GF-D8 (cell line): ENCODE measurements around the gene ANKH.
A peak's percentile ranks its signal among the peaks of the same experiment; 100 is the strongest.

Source experiments
- DNase-seq: peaks from one replicate; lab custom pipeline; 2025; lab: John Stamatoyannopoulos, UW

The ANKH gene

DNA sequence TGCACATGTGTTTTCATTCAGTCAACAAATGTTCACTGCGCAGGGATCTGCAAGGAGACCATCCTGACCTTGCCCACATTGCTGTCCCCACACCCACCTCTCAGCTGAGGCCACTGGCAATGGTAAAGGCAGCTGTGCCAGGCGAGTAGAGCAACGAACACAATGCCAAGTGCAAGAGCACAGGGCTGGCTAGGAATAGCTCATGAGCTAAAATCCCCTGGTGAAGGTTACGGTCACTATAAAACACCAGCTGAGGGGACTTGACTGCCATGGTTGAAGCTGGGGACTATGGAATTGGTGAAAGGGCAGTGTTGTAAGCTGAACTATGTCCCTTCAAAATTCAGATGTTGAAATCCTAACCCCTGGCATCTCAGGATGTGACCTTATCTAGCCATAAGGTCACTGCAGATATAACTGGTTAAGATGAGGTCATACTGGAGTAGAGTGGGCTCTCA, 111.0 kb downstream of the ANKH start:
- no peak for DNase-seq

DNA sequence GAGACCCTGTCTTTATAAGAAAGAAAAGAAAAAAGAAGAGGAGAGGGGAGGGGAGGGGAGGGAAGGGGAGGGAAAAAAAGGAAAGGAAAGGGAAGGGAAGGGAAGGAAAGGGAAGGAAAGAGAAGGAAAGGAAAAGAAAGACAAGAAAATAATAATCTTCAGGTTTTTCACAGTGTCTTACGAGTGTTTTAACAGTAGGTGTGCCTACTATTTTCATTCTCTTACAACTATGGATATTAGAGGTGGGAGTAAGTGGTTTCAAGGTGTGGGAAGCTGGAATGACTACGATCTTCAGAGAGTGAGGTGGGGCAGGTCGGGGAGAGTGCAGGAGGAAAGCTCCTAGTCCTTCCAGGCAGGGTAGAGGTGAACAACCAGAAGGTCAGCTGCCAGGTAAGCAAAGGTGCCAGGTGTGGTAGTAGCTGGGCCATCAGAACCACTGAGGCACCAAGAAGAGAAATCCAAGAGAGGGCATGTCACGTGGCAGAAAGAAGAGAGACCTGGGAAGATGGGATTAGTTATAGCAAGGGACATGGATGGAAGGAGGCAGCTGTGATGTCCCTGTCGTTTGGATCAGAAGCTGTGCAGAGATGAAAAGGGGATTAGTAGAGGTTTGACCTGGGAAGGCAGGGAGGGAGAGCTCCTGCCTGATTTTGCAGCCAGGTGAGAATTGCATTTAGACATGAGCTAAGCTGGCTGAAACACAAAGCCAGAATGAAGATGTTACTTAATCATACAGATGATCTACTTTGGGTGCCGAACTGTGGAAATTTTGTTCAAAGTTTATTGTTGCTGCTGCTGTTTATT, 111.6 kb downstream of the ANKH start:
- no peak for DNase-seq

DNA sequence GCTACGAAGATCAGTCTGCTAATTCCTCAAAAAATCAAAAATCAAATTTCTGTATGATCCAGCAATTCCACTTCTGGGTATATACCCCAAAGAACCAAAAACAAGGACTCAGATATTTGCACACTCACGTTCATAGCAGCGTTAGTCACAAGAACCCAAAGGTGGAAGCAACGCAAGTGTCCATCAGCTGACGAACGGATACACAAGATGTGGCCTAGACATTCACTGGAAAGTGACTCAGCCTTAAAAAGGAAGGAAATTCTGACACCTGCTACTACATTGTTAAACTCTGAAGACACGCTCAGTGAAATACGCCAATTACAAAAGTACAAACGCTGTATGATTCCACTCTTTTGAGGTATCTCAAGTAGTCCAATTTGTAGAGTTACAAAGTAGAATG, 113.7 kb downstream of the ANKH start:
- peak; percentile 80 for DNase-seq

DNA sequence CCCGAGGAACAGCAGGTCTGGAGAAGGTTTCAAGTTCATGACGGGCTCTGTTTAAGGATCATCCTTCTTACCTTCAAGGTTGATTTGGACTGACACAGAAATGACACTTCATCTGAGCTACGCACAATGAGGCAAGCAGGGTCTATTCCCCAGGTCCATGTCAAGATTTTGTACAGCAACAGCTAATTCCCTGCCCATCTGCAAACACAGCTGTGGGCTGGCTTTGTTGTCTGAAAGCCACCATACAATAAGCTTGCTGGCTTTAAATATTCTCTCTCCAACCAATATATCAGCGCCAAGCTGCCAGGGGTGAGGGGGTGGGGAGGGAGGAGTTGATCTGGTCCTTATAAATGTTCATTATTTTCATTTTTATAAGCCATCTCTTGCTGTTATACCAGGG, 115.1 kb downstream of the ANKH start:
- no peak for DNase-seq

DNA sequence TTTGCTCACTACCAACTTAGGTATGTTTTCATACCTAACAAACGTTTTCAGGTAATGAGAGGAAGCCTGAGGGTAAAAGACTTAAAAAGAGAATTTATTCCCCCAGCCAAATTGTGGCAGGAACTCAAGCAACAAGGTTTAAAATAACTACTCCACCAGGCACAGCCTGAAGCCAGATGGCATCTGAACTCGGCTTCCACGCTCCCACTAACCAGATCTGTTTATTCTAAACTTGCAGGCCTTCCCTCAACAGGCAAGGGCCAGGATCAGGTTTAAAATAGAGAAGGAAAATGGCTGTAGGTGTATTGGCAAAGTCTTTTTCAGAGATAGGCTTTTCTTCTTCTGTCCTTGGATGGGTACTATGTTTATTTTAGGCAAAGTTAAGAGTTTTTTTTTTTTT, 117.6 kb downstream of the ANKH start:
- DNase-seq = no peak

DNA sequence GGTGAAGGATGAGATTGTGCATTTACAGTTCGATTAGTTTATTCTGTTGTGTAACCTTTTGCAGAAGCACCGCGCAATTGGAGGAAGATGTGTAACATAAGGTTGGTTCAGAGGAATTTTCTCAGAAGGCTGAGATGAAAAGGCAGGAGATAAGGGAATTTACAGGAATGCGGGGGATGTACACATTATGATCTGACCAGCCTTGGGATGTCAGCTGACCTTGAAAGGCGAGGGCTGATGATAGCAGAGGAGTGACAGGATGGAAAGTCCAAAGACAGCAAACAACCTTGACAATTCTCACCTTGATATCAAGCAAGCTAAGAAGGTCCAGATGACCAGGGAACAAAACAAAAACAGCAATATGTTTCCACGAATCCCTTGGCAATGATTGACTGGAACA, 118.3 kb downstream of the ANKH start:
- DNase-seq = no peak

DNA sequence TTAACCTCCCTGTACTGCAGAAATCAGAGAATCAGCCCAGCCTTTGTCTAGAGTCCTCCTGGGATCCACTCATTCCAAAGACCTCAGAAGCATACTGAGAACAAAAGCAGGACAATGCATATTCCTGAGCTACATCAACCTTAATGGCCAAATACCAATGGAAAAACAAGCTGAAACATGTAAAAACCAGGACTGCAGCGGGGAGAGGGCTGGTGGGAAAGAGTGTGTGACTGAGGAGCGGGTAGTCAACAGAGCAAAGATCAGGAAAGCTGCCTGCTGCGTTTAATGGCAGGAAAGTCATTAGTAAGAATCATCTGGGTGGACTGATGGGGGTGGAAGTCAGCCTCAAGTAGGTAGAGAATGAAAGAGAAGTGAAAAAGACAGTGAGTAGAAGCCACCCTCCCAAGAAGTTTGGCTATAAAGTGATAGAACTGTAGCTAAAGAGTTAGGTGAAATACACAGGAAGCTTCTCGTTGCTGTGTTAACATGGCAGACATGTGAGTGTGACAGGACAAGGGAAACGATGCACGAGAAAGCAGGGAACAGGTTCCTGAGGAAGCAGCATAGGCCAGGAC, 119.0 kb downstream of the ANKH start:
- DNase-seq = no peak

DNA sequence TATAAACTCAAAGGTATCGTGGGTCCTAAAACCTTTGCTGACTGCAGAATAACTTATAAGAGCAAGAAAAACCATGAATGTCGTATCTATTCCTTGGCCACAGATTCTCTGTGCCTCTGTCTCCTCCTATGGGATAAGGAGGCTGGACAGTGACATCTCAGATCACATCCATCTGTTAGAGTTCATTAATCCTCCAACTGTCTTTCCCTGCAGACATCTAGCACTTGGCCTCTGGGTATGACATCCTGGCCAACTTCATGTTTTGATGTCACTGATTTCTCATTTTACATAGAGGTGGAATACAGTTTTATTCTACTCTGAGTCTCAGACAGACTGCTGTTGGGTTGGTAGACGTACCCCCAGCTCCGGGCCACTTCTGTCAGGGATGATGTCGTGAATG, 120.9 kb downstream of the ANKH start:
- DNase-seq = no peak

DNA sequence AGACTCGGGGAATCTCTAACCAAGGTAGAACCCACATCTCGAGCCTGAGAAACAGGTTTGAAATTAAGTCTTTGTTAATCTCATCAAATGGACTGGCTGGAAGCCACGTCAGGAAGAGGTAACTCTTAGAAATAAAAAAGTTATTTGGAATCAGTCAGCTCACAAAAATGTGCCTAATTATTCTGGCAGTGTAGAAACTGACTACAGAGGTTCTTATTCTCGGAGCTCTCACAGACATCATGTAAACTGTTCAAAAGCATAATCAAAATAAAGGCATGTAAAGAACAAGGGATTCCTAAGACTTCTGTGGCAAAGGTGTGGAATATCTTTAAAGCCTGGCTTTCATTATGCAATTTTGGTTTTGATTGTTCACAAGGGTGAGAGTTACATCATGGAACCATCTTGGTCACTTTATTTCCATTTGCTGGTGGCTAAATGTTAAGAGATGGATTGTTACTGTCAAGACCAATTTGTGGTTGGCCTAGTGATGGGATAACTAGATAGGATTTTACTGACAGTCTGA, 121.9 kb downstream of the ANKH start:
- DNase-seq = no peak

DNA sequence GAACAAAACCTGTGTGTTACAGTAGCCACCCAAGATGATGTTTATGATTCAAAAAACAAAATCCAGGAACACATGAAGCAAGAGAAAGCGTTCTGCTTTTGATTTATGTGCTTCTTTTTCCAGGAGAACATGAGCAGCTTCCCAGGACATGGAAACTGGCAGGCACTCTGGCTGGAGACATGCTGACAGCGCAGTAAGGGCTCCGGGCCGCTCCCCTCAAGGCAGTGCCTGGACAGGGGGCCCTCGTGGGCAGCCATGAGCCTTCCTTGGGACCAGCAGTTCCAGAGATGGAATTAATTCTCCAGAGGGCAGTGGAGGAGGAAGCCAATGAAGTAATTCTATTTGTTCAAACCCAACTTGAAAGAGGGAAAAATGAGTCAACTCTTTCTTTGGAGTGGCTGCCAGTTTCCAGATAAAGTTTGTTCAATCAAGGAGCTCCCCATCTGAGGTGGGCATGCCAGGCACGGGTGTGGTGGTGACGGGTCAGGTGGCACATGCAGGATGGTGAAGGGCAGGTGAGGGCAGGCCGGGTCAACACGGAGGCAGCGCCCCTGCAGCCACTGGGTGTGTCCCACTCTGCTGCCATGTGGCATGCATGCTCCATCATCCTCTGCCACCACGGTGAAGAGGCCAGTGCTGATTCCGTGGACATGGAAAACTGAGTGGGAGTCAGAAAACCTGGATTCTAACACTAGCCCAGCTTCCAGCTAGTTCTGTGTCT, 123.2 kb downstream of the ANKH start:
- DNase-seq = no peak

DNA sequence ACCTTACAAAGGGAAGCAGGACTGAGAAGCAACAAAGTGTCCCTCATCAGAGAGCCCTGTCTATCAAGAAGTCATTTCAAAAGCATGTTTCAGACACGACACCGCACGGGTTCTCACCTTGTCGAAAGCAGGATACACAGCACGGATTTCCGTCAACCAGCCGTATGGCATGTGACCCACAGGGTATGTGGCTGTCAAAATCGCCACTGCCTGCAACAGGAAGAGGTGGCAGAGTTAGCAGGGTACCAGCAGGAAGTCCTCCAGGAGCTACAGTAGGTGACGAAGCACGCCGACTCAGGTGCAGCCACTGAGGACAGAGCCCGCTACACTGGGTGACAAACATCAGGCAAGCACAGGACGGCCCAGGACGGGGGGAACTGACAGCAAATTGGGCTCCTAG, 125.8 kb downstream of the ANKH start:
- no peak for DNase-seq

DNA sequence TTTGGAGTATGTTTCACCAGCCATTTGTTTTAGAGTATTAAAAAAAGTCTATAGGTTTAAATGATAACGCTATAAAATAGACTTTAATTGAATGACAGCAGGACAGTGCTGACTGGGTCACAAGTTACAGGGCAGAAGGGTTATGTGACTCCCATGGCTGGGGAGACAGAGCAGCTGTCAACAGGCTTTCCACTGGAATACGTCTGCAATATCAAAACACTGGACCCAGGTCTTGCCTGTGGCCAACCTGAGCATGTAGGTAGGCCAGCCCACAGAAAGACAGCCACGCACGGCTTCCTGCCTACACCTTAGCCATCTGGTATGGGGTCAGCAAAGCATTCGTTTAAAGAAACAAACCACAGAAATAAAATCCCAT, 126.4 kb downstream of the ANKH start:
- DNase-seq = no peak

DNA sequence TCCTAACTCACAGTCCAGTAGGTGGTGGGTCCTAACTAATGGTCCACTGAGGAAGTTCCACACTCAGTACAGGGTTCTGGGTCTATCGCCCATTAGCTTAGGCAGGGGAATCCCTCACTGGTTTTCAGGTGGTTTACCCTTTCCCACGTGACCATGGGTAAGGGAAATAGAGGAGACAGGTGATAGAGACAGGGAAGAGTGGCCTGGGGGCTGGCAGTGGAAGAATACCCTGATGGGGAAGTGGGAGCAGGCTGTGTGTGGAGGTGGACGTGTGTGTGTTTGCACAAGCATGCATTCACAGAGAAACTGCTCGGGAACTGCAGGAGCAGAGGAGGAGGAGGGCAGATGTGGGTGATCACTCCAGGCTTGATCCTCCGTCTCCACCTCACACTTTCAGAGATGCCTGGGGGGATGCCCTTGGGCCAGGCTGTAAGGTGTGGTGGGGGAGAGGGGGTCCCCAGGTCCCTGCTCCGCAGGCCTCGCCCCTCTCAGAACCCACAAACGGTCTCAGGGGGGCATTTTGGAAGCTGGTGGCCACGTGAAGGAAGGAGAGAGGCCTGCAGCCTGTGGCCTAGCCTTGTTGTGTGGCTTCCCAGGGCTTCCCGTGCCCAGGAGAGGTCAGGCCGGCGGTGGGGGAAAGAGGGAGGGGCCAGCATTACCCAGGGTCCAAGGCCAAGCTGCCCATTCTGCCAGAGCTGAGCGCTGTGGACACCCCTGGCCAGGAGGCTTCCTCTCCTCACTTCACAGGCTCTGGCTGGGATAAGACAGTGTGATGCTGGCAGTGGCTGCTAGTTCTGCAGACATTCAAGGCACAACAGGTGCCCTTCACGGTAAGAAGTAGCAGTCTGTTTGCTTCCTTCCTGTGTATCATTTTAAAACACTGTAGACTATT, 127.0 kb downstream of the ANKH start:
- no peak for DNase-seq

DNA sequence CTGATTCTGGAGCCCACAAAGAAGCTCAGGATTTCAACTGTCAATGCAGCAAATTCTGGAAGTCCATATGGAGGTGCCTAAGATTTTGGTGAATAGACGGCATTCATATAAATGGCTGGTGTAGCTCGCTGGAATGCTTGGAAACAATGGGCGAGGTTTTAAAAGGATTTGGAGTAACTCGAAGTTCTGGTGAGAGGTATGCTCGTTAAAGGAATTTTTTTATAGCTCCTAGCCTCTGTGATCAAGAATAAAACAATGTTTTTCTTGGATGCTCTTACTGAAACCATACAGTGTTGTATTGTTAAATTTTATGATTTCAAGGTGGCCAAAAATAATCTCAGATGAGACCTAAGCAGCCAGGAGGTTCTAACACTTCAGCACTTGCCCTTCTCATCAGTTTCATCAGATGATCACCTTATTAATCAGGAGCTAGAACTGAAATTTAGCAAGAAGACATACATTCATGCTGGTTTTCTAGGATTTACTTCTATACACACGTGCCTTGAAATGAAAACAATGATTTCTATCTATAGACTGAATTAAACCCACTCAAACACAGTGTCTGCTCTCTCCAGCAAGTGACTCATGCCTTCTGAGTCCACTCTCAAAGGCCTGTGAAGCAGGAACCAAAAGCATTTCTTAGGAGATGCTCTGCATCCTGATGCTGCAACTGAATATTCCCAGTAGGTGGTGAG, 127.8 kb downstream of the ANKH start:
- DNase-seq = no peak

DNA sequence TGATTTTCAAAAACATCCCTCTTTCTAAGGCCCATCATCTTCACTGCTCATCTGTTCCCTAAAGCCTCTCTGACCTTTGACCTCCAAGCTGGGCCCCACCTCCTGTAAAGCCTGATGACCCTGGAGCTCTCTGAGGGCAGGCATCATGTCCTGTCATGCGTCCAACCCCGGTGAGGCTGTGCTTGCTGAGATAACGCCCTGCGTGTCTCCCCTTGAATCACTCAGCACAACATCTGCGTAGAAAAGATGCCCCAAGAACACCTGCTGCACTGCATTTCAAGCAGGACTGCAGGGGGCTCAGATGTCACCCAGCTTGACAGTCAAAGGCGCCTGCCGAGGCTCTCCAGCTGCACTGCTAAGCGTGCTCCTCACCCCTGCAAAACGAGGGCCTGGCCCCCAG, 129.1 kb downstream of the ANKH start:
- no peak for DNase-seq

DNA sequence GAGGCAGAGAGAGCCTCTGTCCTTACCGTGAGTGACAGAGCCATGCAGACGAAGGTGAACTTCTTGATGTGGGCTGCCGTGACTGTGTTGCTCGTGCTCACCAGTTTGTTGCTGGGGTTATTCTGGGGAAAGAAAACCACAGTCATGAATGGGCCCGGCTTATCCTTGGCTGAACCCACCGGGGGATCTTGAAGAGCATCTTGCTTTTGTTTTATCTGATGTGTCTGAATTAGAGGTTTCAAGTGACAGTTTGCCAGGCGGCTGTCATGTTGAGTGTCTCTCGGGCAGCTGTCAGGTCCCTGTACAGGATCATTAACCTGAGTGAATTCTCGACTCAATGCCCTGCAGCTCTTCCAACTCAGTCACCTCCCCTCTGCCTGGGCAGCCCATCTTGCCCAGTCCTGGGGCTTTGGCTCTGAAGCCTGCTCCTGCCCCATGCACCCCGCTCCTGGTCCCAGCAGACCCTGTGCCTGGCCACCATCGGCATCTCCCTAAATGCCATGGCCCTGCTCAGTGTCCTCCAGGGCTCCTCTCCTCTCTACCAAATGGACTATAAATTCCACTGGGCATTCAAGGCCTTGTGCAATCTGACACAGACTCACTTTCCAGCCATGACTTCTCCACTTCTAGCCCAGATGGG, 129.7 kb downstream of the ANKH start:
- DNase-seq = no peak

DNA sequence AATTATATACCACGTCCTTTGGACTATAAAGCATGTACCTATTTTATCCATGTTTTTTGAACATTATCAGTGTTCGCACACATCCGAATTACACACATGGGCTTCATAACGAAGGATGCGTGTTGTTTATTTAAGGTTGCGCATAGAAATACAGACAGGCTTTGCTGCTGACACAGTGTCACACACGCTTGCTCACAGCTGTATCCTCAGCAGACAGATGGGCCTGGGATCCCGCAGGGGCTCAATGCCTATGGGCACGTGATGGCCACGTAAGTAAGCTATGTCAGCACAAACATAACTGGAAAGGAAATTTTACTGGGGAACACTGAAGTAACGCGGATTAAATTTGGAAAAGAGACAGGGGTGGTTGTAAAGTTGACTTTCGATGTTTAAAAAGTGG, 130.4 kb downstream of the ANKH start:
- DNase-seq = no peak

DNA sequence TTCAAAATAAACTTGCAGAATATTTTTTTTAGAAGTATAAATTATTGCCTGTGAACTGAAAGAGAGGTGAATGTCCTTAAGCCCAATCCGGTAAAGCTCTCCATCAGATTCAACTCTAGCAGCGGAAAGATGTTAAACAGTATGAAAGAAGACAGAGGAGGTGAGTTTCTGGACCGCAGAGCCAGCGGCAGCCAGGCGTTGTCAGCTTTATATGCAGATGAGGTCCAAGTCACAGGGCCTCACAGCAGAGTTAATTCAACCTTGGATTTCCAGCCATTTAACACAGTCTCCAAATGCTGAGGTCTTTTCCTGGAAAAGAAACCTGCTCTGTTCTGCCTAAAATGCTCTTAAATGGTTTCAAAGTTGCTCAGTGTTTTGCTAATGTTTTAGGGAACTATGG, 131.6 kb downstream of the ANKH start:
- no peak for DNase-seq

DNA sequence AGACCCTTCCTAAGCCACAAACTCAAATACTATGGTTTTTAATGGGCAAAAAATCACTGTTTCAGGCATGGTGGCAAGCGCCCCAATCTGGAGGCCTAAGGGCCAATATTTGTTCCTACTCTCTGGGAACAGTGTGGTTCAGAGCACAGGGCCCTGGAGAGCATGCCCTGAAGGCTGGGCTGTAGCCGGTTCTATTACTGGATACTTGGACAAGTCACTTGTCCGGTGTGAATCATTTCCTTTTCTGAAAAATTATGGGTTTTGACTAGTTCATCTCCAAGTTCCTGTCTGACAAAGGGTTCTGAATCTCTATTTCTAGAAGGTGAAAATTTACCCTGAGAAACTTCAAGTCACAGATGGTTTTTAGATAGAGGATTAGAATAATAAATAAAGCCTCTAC, 132.0 kb downstream of the ANKH start:
- no peak for DNase-seq

DNA sequence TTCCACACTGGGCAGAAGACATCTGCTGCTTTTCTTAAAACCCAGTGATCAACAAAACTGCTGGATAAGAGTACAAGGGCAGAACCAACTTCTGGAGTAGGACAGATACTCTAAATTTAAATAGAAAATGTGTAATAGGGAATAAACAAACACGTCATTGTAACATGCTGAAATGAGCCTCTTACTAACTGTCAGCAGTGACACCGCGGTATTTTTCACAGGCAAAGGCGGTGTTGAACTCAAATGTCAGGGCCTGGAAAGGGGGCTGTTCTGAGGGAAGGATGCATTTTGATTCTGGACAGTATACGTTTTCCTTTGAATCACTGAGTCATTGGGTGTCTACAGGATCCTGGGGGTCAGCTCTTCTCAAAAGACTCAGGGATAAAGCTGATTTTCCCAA, 133.5 kb downstream of the ANKH start:
- no peak for DNase-seq

DNA sequence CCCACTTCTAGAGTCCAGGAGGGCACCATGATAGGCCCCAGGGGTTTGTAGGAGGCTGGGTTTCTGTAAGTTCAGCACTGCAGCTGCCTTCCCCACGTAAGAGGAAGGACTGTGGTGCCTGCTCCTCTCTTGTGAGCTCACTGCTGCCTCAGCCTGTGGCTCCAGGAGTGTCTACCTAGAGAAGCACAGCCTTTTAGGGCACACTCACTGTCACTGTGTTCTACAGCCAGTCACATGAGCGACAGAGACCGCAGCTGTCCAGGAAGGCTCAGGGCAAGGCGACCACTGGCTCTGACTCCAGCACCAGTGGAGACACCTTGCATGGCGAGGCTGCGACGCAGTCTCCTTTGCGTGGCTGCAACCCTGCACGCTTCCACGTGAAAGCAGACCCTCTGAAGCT, 134.3 kb downstream of the ANKH start:
- DNase-seq = no peak
